ENCODE results near the gene R3HDML. TPM values are rescaled to one million over a fixed set of nuclear protein-coding genes. Genes with fewer than 3 reads are reported as not detected.

R3HDML gene
- total and polyA plus RNA-seq, 2 of the 13 experiments (the other 11 are each of a cell fraction or from before 2014, with no cell fraction given) = not detected

DNA sequence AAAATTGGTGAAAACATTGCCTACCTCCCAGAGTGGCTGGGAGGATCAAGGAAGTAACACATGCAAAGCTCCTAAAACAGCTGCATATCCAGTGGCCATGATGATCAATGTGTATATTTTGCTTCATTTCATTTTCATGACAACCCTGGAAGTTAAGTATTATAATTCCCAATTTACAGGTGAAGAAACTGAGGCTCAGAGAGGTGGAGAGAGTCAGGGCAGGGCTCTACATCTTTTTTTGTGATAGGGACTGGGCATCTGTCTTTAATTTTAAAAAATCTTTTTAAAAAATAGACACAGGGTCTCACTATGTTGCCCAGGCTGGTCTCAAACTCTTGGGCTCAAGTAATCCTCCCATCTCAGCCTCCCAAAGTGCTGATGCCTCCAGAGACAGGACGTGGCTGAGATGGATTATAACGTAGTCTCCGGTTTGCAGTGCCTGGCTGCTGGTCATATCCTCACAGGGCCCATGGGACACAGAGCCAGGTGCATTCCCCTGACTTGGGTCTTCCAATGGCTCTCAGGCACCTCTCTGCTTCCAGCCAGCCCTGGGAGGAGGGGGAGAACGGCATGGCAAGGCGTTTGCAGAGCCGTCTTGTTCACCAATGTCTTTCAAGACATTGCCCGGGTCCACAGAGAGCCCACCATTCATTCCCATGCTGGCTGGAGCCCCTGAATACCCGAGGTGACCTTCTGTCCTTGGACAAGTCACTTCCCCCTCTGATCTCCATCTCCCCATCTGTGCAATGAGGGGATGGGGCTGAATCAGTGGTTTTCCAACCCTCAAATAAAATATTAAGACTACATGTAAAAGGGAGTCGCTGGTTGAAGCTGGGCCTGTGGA lies 57.0 kb downstream of the R3HDML start (continued):
- TF ChIP-seq, protein P1, sequence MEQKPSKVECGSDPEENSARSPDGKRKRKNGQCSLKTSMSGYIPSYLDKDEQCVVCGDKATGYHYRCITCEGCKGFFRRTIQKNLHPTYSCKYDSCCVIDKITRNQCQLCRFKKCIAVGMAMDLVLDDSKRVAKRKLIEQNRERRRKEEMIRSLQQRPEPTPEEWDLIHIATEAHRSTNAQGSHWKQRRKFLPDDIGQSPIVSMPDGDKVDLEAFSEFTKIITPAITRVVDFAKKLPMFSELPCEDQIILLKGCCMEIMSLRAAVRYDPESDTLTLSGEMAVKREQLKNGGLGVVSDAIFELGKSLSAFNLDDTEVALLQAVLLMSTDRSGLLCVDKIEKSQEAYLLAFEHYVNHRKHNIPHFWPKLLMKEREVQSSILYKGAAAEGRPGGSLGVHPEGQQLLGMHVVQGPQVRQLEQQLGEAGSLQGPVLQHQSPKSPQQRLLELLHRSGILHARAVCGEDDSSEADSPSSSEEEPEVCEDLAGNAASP (CRISPR knock-in tag; IDR thresholded peaks at IDR 0.05; ENCODE audit: borderline replicate concordance) = no peak
- TF ChIP-seq ZNF83 (CRISPR knock-in tag; IDR thresholded peaks at IDR 0.05; ENCODE audit: borderline replicate concordance) (no peak), ZSCAN29 (CRISPR knock-in tag; conservative IDR thresholded peaks at IDR 0.05) (no peak; the same call in 1 of the 2 replicates), MEIS2 (CRISPR knock-in tag; IDR thresholded peaks at IDR 0.05) (peak; percentile 52; the same call in 1 of the 2 replicates), SAP130 (CRISPR knock-in tag; IDR thresholded peaks at IDR 0.05; ENCODE audit: low read depth) (no peak), NFYC (CRISPR knock-in tag; IDR thresholded peaks at IDR 0.05) (no peak), RBFOX2 (IDR thresholded peaks at IDR 0.05; ENCODE audit: low read depth, low read length) (peak; percentile 72), ZNF615 (CRISPR knock-in tag; IDR thresholded peaks at IDR 0.05; ENCODE audit: borderline replicate concordance) (no peak), TCF12 (IDR thresholded peaks at IDR 0.05) (no peak), TCF12 (CRISPR knock-in tag; IDR thresholded peaks at IDR 0.05) (0 out of 2 replicates have a peak, but pooled peaks have one; percentile 56), GLI4 (CRISPR knock-in tag; IDR thresholded peaks at IDR 0.05; ENCODE audit: borderline replicate concordance) (no peak), ZC3H4 (CRISPR knock-in tag; IDR thresholded peaks at IDR 0.05; ENCODE audit: borderline replicate concordance) (no peak), NR2F2 (IDR thresholded peaks at IDR 0.05; ENCODE audit: borderline replicate concordance, low read depth) (no peak), CREM (IDR thresholded peaks at IDR 0.05) (no peak), CREM (CRISPR knock-in tag; IDR thresholded peaks at IDR 0.05) (no peak), SMAD1 (CRISPR knock-in tag; IDR thresholded peaks at IDR 0.05; ENCODE audit: borderline replicate concordance, low read depth) (0 out of 2 replicates have a peak, but pooled peaks have one; percentile 14), JDP2 (CRISPR knock-in tag; IDR thresholded peaks at IDR 0.05; ENCODE audit: borderline replicate concordance) (no peak), ZNF879 (CRISPR knock-in tag; IDR thresholded peaks at IDR 0.05) (no peak), RERE (CRISPR knock-in tag; IDR thresholded peaks at IDR 0.05; ENCODE audit: low read depth) (no peak; the same call in 1 of the 2 replicates), ZNF616 (CRISPR knock-in tag; IDR thresholded peaks at IDR 0.05; ENCODE audit: low read depth) (no peak)
- TF ChIP-seq, protein P2, sequence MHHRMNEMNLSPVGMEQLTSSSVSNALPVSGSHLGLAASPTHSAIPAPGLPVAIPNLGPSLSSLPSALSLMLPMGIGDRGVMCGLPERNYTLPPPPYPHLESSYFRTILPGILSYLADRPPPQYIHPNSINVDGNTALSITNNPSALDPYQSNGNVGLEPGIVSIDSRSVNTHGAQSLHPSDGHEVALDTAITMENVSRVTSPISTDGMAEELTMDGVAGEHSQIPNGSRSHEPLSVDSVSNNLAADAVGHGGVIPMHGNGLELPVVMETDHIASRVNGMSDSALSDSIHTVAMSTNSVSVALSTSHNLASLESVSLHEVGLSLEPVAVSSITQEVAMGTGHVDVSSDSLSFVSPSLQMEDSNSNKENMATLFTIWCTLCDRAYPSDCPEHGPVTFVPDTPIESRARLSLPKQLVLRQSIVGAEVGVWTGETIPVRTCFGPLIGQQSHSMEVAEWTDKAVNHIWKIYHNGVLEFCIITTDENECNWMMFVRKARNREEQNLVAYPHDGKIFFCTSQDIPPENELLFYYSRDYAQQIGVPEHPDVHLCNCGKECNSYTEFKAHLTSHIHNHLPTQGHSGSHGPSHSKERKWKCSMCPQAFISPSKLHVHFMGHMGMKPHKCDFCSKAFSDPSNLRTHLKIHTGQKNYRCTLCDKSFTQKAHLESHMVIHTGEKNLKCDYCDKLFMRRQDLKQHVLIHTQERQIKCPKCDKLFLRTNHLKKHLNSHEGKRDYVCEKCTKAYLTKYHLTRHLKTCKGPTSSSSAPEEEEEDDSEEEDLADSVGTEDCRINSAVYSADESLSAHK (CRISPR knock-in tag; IDR thresholded peaks at IDR 0.05; ENCODE audit: borderline replicate concordance) = no peak

Data from HepG2 (cell line).